ENCODE data around the gene CYP3A7. TPM values are rescaled to one million over a fixed set of nuclear protein-coding genes. Genes with fewer than 3 reads are reported as not detected.

The CYP3A7 gene
- total RNA-seq, result 0.07 and 0.27 TPM in 2 replicates

DNA sequence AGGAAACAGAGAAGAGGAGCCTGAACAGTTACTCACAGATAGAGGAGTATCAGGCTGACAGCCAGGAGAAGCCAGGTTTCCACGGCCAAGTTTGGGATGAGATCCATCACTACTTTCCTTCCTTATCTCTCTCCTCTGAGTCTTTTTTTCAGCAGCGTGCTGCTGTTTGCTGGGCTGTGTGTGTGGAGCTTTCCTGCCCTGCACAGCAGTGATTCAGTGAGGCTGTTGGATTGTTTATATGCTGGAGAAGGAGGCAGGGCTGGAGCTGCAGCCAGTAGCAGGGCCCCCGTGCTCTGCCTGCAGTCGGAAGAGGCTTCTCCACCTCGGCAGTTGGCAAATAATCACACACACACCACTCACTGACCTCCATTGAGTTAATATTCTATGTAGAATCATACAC is at the start of gene CYP3A7:
Gene CYP3A7, minus strand, starts transcription at position 210 of the 400 bp plus-strand sequence. Its CDS starts 103 bp downstream, at position 107.

GRCh38 chr7:99784007-99784406 is 49.0 kb upstream of the CYP3A7 start, which contains the start of gene CYP3A4:
CYP3A4 (minus strand) TSS chr7:99784184; CDS start chr7:99784081, 103 bp downstream.

DNA sequence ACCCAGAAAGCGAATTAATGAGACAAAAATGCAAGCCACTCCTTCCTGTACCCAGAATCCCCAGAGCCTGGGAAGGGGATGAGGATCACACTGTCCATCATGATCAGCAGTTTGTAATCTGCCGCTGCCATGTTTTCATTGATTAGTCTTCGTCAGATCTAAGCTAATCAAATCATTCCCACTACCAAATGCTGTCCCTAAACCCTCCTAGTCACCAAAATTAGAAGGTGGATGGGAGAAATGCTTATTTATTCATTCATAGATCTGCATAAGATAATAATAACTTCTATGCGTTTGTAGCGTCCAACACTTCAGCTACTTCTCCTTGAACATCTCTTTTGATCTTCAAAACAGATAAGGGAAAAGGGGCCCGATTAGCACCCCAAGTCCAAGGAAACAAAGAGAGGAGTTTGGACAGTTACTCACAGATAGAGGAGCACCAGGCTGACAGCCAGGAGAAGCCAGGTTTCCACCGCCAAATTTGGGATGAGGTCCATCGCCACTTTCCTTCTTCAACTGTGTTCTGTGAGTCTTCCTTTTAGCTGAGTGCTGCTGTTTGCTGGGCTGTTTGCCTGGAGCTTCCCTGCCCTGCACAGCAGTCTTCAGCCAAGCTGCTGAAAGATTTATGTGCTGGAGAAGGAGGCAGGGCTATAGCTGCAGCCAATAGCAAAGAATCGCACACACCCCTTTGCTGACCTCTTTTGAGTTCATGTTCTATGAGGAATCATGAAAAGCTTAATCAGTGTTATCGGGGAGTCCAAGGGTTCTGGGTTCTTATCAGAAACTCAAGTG is 55.4 kb downstream of the CYP3A7 start, which contains the start of gene CYP3A5:
Gene CYP3A5, minus strand, starts transcription at position 597 of the 792 bp plus-strand sequence. Its CDS starts 100 bp downstream, at position 497.

Small RNA genes lying within 50 kb of the gene (small RNA-seq; reads per million reads assigned to genes)
- gene CYP3A51P (not detected), gene CYP3A7-CYP3A51P (not detected)

Other genes with a start within 250 kb of the CYP3A7 start
- 24.2 and 27.4 TPM in 2 replicates for gene ZNF394, start 234.9 kb downstream of the CYP3A7 start, total RNA-seq
- gene ZKSCAN5, start 230.5 kb downstream of the CYP3A7 start, total RNA-seq, result 13.6 and 14.8 TPM in 2 replicates
- gene FAM200A, start 183.1 kb downstream of the CYP3A7 start, total RNA-seq, result 6.5 and 8.1 TPM in 2 replicates
- 21.4 and 24.3 TPM in 2 replicates for gene ZNF655, start 176.6 kb downstream of the CYP3A7 start, total RNA-seq
- gene TMEM225B, start 136.9 kb downstream of the CYP3A7 start, total RNA-seq, result 0.43 TPM in 1 of 2 replicates, not detected in the other
- gene ZSCAN25, start 118.2 kb downstream of the CYP3A7 start, total RNA-seq, result 12.3 and 12.4 TPM in 2 replicates
- gene CYP3A5, start 55.2 kb downstream of the CYP3A7 start, total RNA-seq, result not detected in 2 replicates
- gene CYP3A4, start 49.0 kb upstream of the CYP3A7 start, total RNA-seq, result not detected in 2 replicates
- gene CYP3A43, start 92.8 kb upstream of the CYP3A7 start, total RNA-seq, result not detected in 2 replicates
- gene OR2AE1, start 141.8 kb upstream of the CYP3A7 start, total RNA-seq, result 0.22 and 0.53 TPM in 2 replicates
- 22.5 and 28.4 TPM in 2 replicates for gene TRIM4, start 184.3 kb upstream of the CYP3A7 start, total RNA-seq
- 0.13 TPM in 1 of 2 replicates, not detected in the other for gene GJC3, start 194.4 kb upstream of the CYP3A7 start, total RNA-seq
- not detected in 2 replicates for gene AZGP1, start 240.8 kb upstream of the CYP3A7 start, total RNA-seq

Data from thoracic aorta endothelial cell (primary cell).